HepG2 (cell line): Measurements from ENCODE around the gene EEPD1. TPM values are rescaled to one million over a fixed set of nuclear protein-coding genes. Genes with fewer than 3 reads are reported as not detected.

Experiments used
- AFF4 ChIP-seq: sonication (generic); formaldehyde crosslinking; IDR thresholded peaks from 2 replicates; pipeline ENCODE4 v1.4.0; 2020; ENCODE audit warnings: missing genetic modification reagents
- ARNT2 ChIP-seq: sonication (generic); formaldehyde crosslinking; IDR thresholded peaks from 2 replicates; pipeline ENCODE4 v1.8.0; 2022; ENCODE audit warnings: mild to moderate bottlenecking, low read depth, missing genetic modification reagents, moderate library complexity
- ATM ChIP-seq: fragments of 450-650 bp; IDR thresholded peaks from 2 replicates; pipeline ENCODE4 v1.7.1; 2017; ENCODE audit warnings: mild to moderate bottlenecking, borderline replicate concordance
- CENPBD1 ChIP-seq: sonication (generic); formaldehyde crosslinking; IDR thresholded peaks from 2 replicates; pipeline ENCODE4 v1.8.0; 2022; ENCODE audit warnings: missing genetic modification reagents, low read depth, mild to moderate bottlenecking, borderline replicate concordance
- FOSL2 ChIP-seq: sonication (generic); formaldehyde crosslinking; IDR thresholded peaks from 2 replicates; pipeline ENCODE4 v1.4.0; 2020; ENCODE audit warnings: missing genetic modification reagents
- HINFP ChIP-seq: sonication (generic); formaldehyde crosslinking; IDR thresholded peaks from 2 replicates; pipeline ENCODE4 v1.4.0; 2020; ENCODE audit warnings: low read depth, mild to moderate bottlenecking, missing genetic modification reagents
- HNRNPUL1 ChIP-seq: fragments of 200-400 bp; formaldehyde crosslinking; IDR thresholded peaks from 2 replicates; pipeline ENCODE4 v1.6.1; 2017; ENCODE audit warnings: low read depth, mild to moderate bottlenecking, low read length, moderate library complexity
- MLLT10 ChIP-seq: sonication (generic); formaldehyde crosslinking; IDR thresholded peaks from 2 replicates; pipeline ENCODE4 v1.4.0; 2020; ENCODE audit warnings: missing genetic modification reagents
- MTA3 ChIP-seq: sonication (generic); formaldehyde crosslinking; IDR thresholded peaks from 2 replicates; pipeline ENCODE4 v1.4.0; 2020; ENCODE audit warnings: missing genetic modification reagents
- NCOR1 ChIP-seq: fragments of 200-600 bp; sonication (generic); IDR thresholded peaks from 2 replicates; pipeline ENCODE4 v1.7.0; 2017; ENCODE audit warnings: antibody characterized with exemption, low read length, borderline replicate concordance
- NFYC ChIP-seq: IDR thresholded peaks from 2 replicates; pipeline ENCODE4 v1.6.1; 2016; ENCODE audit warnings: missing genetic modification reagents, missing compliant biosample characterization
- NR3C1 ChIP-seq: sonication (generic); formaldehyde crosslinking; IDR thresholded peaks from 2 replicates; pipeline ENCODE4 v1.4.0; 2020; ENCODE audit warnings: missing genetic modification reagents
- PHF5A ChIP-seq: IDR thresholded peaks from one replicate; pipeline ENCODE4 v1.6.1; 2018; ENCODE audit warnings: low read depth, missing genetic modification reagents; ENCODE audit not compliant: unreplicated experiment
- PPARG ChIP-seq: conservative IDR thresholded peaks from 2 replicates; pipeline ENCODE4 v1.6.1; 2016; ENCODE audit warnings: missing biosample characterization, missing genetic modification reagents
- SAFB2 ChIP-seq: sonication (generic); formaldehyde crosslinking; IDR thresholded peaks from 2 replicates; pipeline ENCODE4 v1.5.1; 2020; ENCODE audit warnings: missing genetic modification reagents, low read depth, mild to moderate bottlenecking, borderline replicate concordance
- SIN3A ChIP-seq: IDR thresholded peaks from 2 replicates; pipeline ENCODE4 v1.6.1; 2011; ENCODE audit warnings: low read depth, mild to moderate bottlenecking, control low read depth, low read length, borderline replicate concordance
- SMYD3 ChIP-seq: sonication (generic); formaldehyde crosslinking; IDR thresholded peaks from 2 replicates; pipeline ENCODE4 v1.8.1; 2023; ENCODE audit warnings: mild to moderate bottlenecking, missing genetic modification reagents
- TCF7 ChIP-seq: sonication (generic); IDR thresholded peaks from 2 replicates; pipeline ENCODE4 v1.6.1; 2016; ENCODE audit warnings: antibody characterized with exemption, low read depth
- TFDP2 ChIP-seq: sonication (generic); formaldehyde crosslinking; IDR thresholded peaks from 2 replicates; pipeline ENCODE4 v1.4.0; 2020; ENCODE audit warnings: missing genetic modification reagents
- XRCC5 ChIP-seq: fragments of 200-400 bp; formaldehyde crosslinking; optimal IDR thresholded peaks from 2 replicates; pipeline ENCODE3; 2017; ENCODE audit warnings: mild to moderate bottlenecking, low read length
- ZBTB34 ChIP-seq: sonication (generic); formaldehyde crosslinking; IDR thresholded peaks from 2 replicates; pipeline ENCODE4 v1.8.0; 2022; ENCODE audit warnings: mild to moderate bottlenecking, missing genetic modification reagents
- ZNF264 ChIP-seq: sonication (generic); formaldehyde crosslinking; IDR thresholded peaks from 2 replicates; pipeline ENCODE4 v1.4.0; 2020; ENCODE audit warnings: missing genetic modification reagents
- ZNF510 ChIP-seq: sonication (generic); formaldehyde crosslinking; IDR thresholded peaks from 2 replicates; pipeline ENCODE4 v1.4.0; 2020; ENCODE audit warnings: low read depth, mild to moderate bottlenecking, missing genetic modification reagents
- ZNF607 ChIP-seq: sonication (generic); formaldehyde crosslinking; IDR thresholded peaks from 2 replicates; pipeline ENCODE4 v1.5.1; 2020; ENCODE audit warnings: missing genetic modification reagents, mild to moderate bottlenecking, borderline replicate concordance
- polyA plus RNA-seq, 8 experiments: library from polyadenylated mRNA; depleted of rRNA in 3 of 8; stranded (reverse) in 7 of 8; unstranded in 1 of 8; fragments of >200 nt; fragmentation: Illumina TruSeq in 4 of 8; extraction: Trizol in 4 of 8; gene quantifications; 2 replicates each; pipeline versions ENCODE4 v1.2.1 to v1.2.3, GENCODE V29; 2011 to 2016; ENCODE audit warnings: low read depth in 4 of 8, missing spikeins in 1 of 8, mixed read lengths in 1 of 8; ENCODE audit not compliant: insufficient read depth in 1 of 8
- total RNA-seq, 5 experiments: library from RNA; depleted of rRNA; stranded (reverse); fragments of >200 nt; fragmentation: Illumina TruSeq; extraction: Trizol; gene quantifications; 2 replicates each; pipeline ENCODE4 v1.2.3, GENCODE V29; 2016; ENCODE audit warnings: low read depth in 1 of 5

EEPD1 gene
- total and polyA plus RNA-seq, 2 of the 13 experiments (the other 11 are each of a cell fraction or from before 2014, with no cell fraction given) = 10.1 to 16.4 TPM

GRCh38 chr7:36165059-36165458 lies 12.0 kb downstream of the EEPD1 start (continued):
- TF ChIP-seq AFF4 (CRISPR knock-in tag) (no peak), TCF7 (0 out of 2 replicates have a peak, but pooled peaks have one; percentile 41), ARNT2 (CRISPR knock-in tag) (no peak), MLLT10 (CRISPR knock-in tag) (no peak), ZNF607 (CRISPR knock-in tag) (no peak), PPARG (peak; percentile 30; the same call in 1 of the 2 replicates), SAFB2 (no peak), ATM (no peak), HINFP (no peak), NR3C1 (CRISPR knock-in tag) (no peak), CENPBD1 (CRISPR knock-in tag) (no peak), FOSL2 (CRISPR knock-in tag) (peak; percentile 65), NCOR1 (peak; percentile 77), SIN3A (no peak), PHF5A (CRISPR knock-in tag) (no peak), ZNF510 (CRISPR knock-in tag) (no peak), SMYD3 (CRISPR knock-in tag) (no peak), ZBTB34 (no peak), XRCC5 (no peak), NFYC (CRISPR knock-in tag) (no peak), ZNF264 (CRISPR knock-in tag) (0 out of 2 replicates have a peak, but pooled peaks have one; percentile 25), MTA3 (CRISPR knock-in tag) (no peak), TFDP2 (CRISPR knock-in tag) (no peak), HNRNPUL1 (no peak)
